Activated T-helper 9 cell treated with anti-CD3 and anti-CD28 coated beads, Interleukin-2, amount 50 U/mL, for 16 hours (primary cell): ENCODE measurements around the gene ADARB1.

ENCODE experiments used
- DNase-seq: peaks from one replicate; pipeline ENCODE4 v3.0.0-alpha.2; 2020; ENCODE audit warnings: low read depth

Gene ADARB1

DNA sequence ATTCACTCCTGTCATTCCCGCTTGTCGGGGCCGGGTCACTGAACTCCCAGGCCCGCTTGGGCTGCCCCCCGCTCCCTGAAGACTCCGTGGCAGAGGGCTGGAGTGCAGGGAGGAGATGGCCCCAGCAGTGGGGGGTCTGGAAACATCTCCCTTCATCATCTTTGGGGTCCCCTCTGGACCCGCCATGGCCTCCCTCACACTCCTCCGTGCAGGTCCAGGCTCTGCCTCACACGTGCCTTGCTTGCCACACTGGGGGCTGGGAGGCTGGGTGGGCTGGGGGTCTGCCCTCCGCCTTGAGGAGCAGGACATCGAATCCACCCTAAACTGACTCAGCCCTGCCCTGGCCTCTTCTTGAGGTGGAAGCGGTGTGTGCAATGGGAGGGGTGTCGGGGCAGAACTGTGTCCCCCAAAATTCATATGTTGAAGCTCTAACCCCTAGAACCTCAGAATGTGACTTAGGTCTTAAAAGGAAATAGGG lies 178.1 kb downstream of the ADARB1 start:
- DNase-seq, result no peak

DNA sequence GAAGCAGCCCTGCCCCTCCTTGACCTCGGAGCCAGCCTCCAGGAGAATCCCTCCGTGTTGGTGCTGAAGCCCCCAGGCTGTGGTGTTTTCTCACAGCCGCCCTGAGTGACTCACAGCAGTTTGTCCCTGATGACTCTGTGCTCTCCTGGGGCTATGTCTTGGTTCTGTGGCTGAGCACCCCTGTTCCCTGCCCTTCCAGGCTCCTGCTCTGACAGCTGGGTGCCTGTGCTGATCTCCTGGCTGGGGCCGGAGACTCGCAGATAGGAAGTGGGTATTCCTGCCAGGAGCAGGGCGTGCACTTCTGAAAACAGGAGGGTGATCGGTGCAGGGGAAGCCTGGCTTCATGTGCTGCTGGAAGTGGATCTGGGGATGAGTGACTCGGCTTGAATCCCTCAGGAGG lies 178.8 kb downstream of the ADARB1 start:
- DNase-seq, result no peak

DNA sequence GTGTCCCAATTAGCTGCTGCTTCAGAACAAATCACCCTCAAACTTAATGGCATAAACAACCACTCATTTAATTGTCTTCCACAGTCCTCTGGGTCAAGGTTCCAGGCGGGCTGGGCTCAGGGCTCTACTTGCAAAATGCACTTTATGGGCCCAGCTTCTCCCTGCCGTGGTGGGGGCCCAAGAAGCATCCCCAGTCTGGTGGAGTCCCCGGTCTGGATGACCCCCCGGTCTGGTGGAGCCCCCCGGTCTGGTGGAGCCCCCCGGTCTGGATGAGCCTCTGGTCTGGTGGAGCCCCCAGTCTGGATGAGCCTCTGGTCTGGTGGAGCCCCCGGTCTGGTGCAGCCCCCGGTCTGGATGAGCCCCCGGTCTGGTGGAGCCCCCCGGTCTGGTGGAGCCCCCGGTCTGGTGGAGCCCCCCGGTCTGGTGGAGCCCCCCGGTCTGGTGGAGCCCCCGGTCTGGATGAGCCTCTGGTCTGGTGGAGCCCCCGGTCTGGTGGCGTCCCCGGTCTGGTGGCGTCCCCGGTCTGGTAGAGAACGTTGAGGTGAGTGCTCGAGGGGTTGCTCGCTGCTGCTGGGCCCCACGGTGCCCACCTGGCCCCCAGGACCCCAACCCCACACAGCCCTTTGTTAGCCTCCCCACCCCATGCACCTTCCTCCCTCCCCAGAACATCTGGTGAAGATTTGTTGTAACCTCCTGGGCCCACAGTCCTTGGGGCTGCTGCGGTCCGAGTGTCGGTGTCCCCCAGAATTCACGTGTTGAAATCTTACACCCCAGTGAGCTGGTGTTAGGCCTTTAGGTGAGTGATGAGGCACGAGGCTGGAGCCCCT lies 179.5 kb downstream of the ADARB1 start:
- DNase-seq, result no peak

DNA sequence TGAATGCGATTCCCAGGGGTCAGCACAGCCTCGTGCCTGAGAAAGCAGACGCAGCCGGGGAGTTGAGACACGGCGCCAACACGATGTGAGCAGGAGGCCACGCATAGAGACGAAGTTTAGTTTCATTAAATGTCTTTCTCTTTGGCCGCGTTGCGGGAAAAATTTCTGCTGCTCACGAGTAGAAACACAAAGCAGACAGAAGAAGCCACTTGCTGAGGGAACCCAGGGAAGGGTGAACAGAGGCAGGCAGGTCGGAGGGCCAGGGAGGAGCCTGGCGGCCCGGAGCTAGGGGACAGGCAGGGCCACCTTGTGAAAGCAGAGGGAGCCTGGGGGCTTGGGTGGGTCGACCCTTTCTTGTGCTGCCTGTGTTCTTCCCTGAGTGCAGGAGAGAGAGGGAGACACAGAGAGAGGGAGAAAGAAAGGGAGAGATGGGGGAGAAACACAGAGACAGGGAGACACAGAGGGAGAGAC lies 180.1 kb downstream of the ADARB1 start:
- DNase-seq, result no peak

DNA sequence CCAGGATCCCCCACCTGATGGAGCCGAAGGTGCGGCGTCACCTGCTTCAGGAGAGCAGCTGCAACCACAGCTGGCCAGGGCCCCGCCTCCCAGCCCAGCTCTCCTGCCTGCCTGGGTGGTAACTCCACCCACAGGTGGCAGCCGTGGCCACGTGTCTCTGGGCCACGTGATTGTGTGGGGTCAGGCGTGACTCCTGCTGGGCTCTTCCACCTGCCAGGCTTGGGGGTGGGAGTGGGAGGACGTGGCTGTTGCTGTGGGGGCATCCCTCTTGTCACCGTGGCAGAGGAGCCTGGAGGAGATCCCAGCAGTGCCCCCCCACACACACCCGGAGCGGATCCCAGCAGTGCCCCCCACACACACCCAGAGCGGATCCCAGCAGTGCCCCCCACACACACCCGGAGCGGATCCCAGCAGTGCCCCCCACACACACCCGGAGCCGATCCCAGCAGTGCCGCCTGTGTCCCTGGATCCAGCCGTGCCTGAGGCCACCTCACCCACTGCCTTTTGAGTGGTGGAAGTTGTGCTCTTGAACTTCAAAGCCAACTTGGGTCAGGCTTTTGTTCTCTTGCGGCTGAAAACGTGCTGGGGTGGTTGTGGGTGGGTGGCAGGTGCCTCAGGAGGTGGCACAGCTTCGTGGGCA lies 181.1 kb downstream of the ADARB1 start:
- no peak for DNase-seq

DNA sequence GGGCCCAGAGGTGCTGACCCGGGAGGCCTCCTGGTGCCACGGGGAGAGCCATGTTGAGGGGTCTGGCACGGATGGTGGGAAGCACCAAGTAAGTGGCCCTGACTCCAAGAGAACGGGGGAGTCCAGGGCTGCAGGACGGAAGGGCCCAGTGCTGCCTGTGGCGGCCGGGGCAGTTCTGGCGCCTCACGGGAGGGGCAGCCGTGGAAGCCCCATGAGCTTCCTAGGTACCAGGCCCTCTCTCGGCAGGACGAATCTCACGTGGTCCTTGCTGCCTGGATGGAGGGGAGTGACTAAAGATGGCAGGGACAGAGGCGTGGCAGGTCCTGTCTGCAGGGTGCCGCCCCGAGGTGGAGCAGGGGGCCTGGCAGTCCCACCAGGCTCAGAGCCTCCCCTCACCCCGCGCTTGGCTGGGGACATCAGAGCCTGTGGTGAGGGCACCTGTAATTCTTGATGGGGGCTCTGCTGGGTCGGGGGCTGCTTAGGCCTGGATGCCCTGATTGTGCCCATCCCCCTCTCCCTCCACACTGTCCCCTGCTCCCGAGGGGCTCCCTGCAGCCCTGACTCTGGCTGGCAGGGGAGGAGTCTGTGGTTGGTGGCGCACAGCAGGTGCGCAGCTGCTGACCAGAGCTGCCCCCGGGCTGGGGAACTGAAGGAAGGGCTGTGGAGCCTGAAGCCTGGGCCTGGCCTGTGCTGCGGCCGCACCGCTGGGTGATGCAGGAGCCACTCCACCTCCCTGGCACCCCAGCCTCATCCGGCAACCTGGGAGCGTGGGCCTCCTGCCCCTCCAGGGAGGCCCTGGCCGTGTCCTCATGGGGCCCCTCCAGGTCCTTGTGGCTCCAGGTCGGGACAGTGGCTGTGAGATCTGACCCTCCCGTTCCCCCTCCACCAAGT lies 181.9 kb downstream of the ADARB1 start:
- DNase-seq, result no peak

DNA sequence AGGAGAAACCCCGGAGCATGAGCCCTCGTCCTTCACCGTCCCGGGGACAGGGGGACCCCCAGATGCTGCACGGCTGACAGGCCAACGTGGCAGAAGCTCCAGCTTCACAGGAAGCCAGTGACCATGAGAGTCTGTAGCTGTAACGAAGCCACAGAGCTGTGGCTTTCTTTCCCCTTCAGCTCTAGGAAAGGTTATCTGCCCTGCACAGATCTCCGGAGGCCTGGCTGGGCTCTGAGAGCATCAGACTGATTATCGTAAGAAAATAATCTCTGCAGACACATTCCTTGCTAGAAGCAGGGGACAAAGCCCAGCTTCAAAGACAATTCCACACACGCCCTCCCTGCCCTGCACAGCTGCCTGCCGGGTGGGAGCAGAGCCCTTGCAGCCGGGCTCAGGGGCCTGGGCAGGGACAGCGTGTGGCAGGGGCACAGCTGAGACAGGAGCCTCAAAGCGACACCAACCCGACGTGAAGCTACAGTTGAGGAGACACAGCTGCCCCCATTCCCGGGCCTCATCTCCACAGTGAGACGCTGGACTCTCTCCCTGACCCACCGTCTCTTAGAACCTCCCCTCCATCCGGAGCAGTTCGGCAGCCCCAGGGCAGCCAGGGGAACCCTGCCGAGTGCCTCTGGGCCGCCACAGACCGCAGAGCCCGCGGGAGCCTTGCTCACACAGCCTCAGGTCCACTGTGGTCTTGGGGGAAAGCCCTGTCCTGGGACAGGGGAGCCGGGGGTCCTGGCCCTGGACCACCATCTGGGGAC lies 182.7 kb downstream of the ADARB1 start:
- DNase-seq, result no peak

DNA sequence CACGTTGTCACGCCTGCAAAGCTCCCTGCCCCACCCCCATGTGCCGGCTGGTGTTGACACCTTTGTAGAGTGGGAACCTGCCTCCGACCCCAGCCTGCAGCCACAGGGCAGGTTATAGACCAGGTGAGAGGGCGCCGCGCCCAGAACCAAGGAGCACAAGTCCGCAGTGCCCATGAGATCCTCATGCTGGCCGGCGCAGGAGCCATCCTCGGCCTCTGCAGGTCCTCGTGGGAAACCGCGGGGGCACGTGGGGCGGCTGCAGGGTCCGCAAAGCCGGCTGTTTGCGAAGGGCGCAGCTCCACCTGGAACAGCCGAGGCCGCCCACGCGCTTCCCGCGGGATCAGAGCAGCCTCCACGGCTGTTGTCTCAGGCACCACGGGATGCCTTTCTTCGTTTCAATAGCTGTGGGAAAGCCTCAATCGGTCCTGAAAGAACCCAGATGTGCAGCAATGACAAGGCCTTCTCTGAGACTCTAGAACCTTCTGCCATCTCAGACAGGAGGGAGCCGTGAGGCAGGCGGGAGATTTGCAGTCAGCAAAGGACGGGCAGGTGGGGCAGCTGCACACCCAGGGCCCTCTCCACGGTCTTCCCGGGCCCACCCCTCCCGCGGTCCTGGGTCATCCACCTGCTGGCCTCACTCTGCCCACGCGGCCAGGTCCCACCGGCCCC lies 183.4 kb downstream of the ADARB1 start:
- no peak for DNase-seq

DNA sequence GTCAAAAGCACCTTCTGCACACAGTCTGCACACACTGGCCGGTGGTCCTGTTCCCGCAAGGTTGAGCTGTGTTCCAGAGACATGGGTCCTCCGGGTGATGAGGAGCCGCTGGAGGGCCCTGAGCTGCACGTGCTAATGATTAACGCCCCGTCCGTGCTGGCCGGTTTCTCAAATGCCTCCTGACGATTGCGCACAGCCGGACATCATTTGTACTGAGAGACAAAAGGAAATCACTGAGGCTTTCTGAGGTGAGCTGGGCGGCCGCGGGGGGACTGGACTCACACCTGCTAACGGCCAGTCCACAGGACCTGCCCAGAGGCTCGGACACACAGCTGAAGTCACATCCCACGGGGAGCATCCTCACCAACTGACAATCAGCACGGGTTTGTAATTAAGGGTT lies 184.1 kb downstream of the ADARB1 start:
- DNase-seq, result no peak

DNA sequence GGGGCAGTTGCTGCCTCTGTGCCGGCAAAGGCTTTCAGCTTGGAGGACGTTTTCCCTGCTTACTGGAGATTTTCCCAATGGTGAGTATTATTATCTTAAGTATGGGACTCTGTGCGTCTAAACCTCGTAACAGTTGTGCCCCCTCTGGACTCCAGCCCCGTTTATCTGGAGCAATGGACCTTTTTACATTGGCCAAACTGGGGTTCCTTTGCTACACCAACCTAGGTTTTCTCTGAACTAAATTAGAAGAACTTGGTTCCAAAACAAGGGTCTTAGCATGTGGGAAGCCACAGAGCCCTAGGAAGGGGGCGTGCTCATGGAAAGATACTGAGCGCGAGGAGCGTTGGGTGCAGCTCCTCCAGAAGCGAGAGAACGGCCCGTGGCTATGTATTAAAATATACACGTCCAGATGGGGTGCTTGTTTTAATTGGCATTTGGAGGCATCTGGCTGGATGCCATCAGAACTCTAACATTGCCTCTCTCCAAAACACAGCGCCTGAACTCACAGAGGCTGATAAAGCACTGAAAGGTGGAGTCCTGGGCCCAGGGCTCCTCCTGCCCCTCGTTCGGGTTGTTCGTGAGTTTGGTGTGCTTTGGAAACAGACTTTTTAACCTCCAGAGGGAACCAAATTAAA lies 184.9 kb downstream of the ADARB1 start:
- no peak for DNase-seq

DNA sequence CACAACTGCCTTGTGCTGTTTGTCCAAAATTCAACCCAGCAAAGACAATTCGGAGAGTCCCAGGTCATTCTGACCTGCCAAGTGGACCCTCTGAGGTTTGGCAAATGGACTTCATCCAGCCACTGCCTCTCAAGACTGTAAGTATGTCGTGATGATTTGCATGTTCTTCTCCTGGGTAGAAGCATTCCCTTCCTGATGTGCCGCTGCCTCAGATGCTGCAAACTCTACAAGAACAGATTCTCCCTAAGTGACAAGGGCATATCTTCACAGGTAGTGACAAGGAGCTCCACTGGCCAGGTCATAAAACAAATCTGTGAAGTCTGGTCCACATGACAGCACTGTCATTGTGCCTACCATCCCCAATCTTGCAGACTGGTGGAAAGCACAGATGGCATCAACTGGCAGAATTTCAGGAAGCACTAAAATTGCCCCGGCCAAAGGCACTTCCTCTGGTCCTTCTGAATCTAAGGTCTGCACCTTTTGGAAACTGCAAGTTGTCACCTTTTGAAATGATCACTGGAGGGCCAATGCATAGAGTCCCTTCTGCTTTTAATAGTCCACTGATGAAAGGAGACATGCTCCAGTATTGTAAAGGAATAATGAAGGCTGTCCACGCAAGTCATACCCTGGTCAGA lies 185.9 kb downstream of the ADARB1 start:
- no peak for DNase-seq

DNA sequence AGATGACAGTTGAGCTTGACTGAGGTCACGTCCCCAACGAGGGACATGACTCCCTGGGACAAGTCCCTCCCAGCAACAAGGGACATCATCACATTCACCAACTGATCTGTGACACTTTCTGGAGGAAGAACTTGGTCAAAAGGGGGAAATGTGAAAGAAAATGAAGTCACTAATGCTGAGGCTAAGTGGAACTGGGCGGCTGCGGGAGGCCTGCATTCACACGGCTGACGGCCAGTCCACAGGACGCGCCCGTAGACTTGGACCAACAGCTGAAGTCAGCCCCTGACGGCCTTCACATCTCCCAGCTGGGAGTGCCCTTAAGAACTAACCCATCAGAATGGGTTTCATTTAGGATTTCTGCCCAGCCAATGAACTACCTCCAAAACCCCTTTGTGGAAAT lies 186.7 kb downstream of the ADARB1 start:
- DNase-seq, result no peak

DNA sequence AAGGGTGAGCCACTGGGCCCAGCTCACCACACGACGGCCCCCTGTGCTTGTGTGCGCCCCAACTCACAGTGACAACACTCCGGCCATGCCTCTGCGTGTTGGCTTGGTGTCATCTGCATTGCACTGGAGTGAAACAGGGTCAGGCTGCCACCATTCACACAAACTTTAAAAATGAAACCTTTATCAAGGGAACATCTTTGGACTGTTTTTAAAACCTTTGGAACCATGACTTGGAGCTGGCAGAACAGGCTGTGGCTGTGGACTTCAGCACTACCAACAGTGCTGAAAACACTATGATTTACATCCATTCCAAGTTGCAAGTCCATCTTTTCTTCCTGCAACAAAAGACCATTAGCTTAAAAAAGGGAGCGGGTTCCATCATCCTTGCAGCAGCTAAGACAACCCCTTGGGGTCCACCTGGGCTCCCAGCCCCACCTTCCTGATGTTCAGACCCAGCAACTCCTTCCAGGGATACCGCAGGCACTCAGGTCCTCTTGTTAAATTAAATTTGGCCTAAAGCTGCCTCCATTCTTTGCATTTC lies 187.7 kb downstream of the ADARB1 start:
- DNase-seq, result no peak

DNA sequence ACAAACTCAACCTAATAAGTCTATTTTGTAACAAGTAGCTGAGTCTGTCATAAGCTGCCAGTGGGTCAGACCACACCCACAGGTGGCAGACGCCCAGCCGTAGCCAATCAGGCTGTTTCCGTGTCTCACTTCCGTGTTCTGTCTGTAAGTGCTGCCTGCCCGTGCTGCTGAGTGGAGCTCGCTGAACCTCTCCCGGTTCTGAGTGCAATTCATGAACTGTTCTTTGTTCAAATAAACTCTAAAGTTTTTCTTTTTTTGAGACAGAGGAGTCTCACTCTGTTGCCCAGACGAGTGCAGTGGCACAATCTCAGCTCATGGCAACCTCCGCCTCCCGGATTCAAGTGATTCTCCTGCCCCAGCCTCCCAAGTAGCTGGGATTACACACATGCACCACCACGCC lies 188.2 kb downstream of the ADARB1 start:
- no peak for DNase-seq

DNA sequence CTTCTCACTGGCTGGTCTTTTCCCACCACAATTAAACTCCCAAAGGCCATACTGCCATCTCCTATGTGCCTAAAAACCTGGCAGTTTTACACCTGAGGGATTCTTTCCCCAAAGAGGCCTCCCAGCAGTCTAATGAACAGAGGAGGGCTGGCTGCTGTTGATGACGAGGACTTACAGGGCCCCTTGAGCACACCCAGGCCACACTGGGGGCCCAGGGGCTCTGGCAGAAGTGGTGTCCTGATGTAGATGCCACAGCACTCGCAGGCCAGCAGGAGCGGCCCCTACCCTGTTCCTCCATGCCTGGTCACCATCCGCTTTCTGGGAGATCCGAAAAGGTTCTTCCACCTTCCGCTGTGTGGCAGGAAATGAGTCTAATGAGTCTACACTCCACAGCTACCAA lies 189.2 kb downstream of the ADARB1 start:
- no peak for DNase-seq

DNA sequence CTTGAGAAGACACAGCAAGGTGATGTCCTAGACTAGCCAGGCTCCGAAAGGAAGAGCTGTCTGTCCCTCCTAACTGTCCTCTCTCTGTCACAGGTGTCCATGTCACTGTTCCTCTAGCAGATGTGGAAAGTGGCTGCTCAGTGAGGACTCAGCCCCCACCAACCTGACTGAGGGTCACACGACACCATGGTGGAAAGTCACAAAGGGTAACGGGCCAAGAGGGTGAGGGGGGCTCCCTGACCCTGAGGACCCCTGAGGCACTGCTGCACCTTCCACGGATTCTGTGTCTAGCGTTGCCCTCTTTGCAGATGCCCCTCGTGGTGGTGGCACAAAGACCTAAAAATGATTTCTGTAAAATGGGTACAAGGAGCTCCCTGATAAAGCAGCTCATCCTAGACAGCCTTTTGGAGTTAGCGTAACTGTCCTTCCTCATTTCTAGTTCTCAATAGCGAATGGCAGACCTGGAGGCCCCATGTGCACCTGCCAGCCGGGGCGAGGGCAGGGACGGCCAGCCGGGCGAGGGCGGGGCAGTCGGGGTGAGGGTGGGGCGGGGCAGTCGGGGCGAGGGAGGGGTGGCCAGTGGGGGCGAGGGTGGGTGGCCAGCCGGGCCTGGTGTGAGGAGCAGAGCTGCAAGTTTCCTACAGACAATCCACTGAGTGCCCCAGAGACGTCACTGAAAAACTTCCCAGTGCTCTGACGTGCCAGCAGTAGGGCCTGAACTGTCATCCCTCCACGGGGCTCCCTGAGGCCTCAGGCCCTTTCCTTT lies 189.9 kb downstream of the ADARB1 start:
- no peak for DNase-seq

DNA sequence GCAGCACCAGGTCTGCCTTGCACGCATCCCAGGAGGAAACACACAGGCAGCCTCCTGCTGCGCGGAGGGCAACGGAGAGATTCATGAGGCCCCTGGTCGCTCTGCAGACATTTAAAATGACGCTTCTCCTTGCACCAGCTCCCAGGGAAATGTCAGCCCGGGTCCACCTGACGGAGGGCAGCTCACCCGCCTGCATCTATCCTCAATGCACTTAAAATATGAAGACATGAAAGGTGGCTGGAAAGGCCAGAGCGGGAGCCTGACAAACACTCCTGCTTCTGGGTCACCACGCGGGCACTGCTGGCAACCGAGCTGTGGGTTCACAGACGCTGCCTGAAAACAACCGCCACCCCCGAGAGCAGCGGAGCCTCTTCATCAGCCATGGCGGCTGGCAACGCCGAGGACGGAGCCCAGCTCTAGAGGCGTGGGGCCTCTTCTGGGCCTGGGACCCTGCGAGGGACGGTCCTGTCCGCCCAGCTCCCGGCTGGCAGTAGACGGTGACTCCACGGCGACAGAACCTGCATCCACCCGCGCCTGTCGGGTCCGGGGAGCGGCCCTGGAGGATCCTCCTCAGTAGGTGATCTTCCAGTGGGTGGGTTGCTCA lies 190.6 kb downstream of the ADARB1 start:
- DNase-seq, result no peak

DNA sequence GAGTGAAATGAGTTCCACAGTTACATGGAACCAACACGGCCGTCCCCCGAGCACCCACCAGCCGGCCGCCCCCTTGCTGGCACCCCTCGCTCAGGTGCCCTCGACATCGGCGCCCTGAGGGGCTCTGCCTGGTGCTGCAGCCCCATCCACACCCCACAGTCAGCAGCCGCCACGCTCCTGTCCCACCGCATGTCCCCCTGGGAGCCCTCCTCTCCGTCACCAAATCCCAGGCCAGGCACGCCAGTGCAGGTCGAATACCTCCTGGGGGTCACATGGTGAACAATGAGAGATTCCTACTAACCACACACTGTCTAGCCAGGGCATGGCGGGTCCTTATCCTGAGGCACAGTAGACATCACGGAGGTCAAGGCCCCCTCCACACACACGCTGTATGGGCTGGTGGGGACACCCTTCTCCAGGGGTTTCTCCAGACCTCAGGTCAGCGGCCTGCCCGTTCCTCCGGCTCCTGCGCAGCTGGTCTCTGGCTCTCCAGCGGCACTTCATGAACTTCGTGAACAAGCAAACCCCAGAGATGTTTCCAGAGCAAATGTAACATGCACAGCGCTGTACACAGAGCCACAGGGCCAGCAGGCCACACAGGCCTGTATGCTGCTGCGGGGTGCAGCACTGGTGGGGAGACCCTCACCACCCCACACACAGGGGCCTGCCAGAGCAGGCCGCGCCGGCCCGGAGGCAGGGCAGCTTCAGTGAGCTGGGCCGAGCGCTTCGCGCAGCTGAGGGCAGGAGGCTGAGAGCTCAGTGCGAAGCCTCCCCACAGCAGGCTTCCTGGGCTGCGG lies 191.5 kb downstream of the ADARB1 start:
- DNase-seq, result no peak
